AG08396 (cell line): Measurements from ENCODE around the gene SIGLEC15.
A peak's percentile ranks its signal among the peaks of the same experiment; 100 is the strongest.

Source experiments
- DNase-seq: peaks from one replicate; pipeline ENCODE4 v3.0.0; 2012; ENCODE audit warnings: low spot score, mixed read lengths

Gene SIGLEC15

GRCh38 chr18:45879681-45880655, 54.5 kb downstream of the SIGLEC15 start:
- DNase-seq: peak; percentile 80

GRCh38 chr18:45880876-45881558, 55.5 kb downstream of the SIGLEC15 start:
- no peak for DNase-seq

- DNase-seq: no peak
Measured at GRCh38 chr18:45887585-45887984, 62.1 kb downstream of the SIGLEC15 start.

- no peak for DNase-seq
Measured at GRCh38 chr18:45889419-45890064, 64.1 kb downstream of the SIGLEC15 start.

- DNase-seq: no peak
Measured at GRCh38 chr18:45890606-45891005, 65.1 kb downstream of the SIGLEC15 start.

GRCh38 chr18:45891806-45892205, 66.3 kb downstream of the SIGLEC15 start:
- no peak for DNase-seq
